IMR-90 (cell line): Measurements from ENCODE around the gene GKN2. TPM values are rescaled to one million over a fixed set of nuclear protein-coding genes. Genes with fewer than 3 reads are reported as not detected.

Source experiments
- ATAC-seq: fragments of 200-7000 bp; cut with Tn5 transposase; 2 replicates; pipeline ENCODE4 v1.9.1; 2020; ENCODE audit warnings: low read depth, mild to moderate bottlenecking, moderate library complexity
- BruUV-seq: library from RNA; stranded (reverse); fragments of 400-500 nt; replicated peaks from 2 replicates; lab custom pipeline; 2021; lab: Mats Ljungman, UMichigan
- CTCF ChIA-PET: fragments of 300-600 bp; formaldehyde crosslinking; extraction: SDS; loops from one replicate; lab custom pipeline; 2021; ENCODE audit warnings: antibody characterized with exemption; lab: Yijun Ruan, JAX
- POLR2A ChIA-PET: fragments of 300-600 bp; sonication (Branson Sonifier 250); formaldehyde crosslinking; loops from one replicate; lab custom pipeline; 2022; ENCODE audit warnings: antibody characterized with exemption; ENCODE audit not compliant: unreplicated experiment; lab: Charles Lee
- DNase-seq: peaks from one replicate; pipeline ENCODE4 v3.0.0; 2013
- H2AFZ ChIP-seq: replicated peaks from 2 replicates; pipeline ENCODE3; 2013; ENCODE audit warnings: low read length, mild to moderate bottlenecking; ENCODE audit not compliant: poor library complexity
- H2AK5ac ChIP-seq: 2 replicates; pipeline ENCODE4 v1.6.1; 2013; ENCODE audit warnings: low read depth, low read length, inconsistent platforms
- H2AK9ac ChIP-seq: replicated peaks from 2 replicates; pipeline ENCODE3; 2013; ENCODE audit warnings: mild to moderate bottlenecking, low read depth, low read length, moderate library complexity; ENCODE audit not compliant: poor library complexity
- H2BK120ac ChIP-seq: 2 replicates; pipeline ENCODE4 v1.6.1; 2013; ENCODE audit warnings: low read depth, low read length, inconsistent platforms
- H2BK15ac ChIP-seq: 3 replicates; pipeline ENCODE4 v1.6.1; 2013; ENCODE audit warnings: low read depth, low read length, inconsistent platforms
- H2BK20ac ChIP-seq: 2 replicates; pipeline ENCODE4 v1.6.1; 2013; ENCODE audit warnings: low read depth, mild to moderate bottlenecking, inconsistent platforms, low read length, moderate library complexity
- H2BK5ac ChIP-seq: 2 replicates; pipeline ENCODE4 v1.6.1; 2013; ENCODE audit warnings: mild to moderate bottlenecking, low read depth, low read length, inconsistent platforms; ENCODE audit not compliant: poor library complexity, severe bottlenecking
- H3K14ac ChIP-seq: replicated peaks from 2 replicates; pipeline ENCODE4 v1.6.1; 2013; ENCODE audit warnings: low read depth, low read length, inconsistent platforms
- H3K18ac ChIP-seq: 2 replicates; pipeline ENCODE4 v1.6.1; 2013; ENCODE audit warnings: low read depth, low read length, control low read depth
- H3K23ac ChIP-seq: 2 replicates; pipeline ENCODE4 v1.6.1; 2013; ENCODE audit warnings: low read depth, low read length, inconsistent platforms
- H3K27ac ChIP-seq: 2 replicates; pipeline ENCODE4 v1.5.1; 2013; ENCODE audit warnings: mild to moderate bottlenecking, control low read depth, low read length; ENCODE audit not compliant: insufficient read depth
- H3K27me3 ChIP-seq: 2 replicates; pipeline ENCODE4 v1.6.1; 2013; ENCODE audit warnings: low read length; ENCODE audit not compliant: control insufficient read depth, insufficient read depth
- H3K36me3 ChIP-seq: 2 replicates; pipeline ENCODE4 v1.6.1; 2013; ENCODE audit warnings: low read length, mixed read lengths; ENCODE audit not compliant: control insufficient read depth, insufficient read depth
- H3K4ac ChIP-seq: 2 replicates; pipeline ENCODE4 v1.6.1; 2013; ENCODE audit warnings: low read depth, low read length, inconsistent platforms
- H3K4me1 ChIP-seq: 2 replicates; pipeline ENCODE4 v1.6.1; 2013; ENCODE audit warnings: low read length, mixed read lengths; ENCODE audit not compliant: control insufficient read depth, insufficient read depth
- H3K4me2 ChIP-seq: 2 replicates; pipeline ENCODE4 v1.6.1; 2013; ENCODE audit warnings: low read depth, mild to moderate bottlenecking, control low read depth, low read length, moderate library complexity
- H3K4me3 ChIP-seq: 2 replicates; pipeline ENCODE4 v1.5.1; 2013; ENCODE audit warnings: low read depth, mild to moderate bottlenecking, control low read depth, low read length, moderate library complexity; ENCODE audit not compliant: insufficient read depth
- H3K56ac ChIP-seq: 2 replicates; pipeline ENCODE4 v1.6.1; 2013; ENCODE audit warnings: low read length, inconsistent platforms; ENCODE audit not compliant: insufficient read depth; ENCODE audit errors: extremely low read depth
- H3K79me1 ChIP-seq, 2 experiments: 2 replicates each; pipeline ENCODE4 v1.6.1; 2013; ENCODE audit warnings: low read length in 2 of 2, inconsistent platforms in 1 of 2, low read depth in 1 of 2
- H3K9ac ChIP-seq: 2 replicates; pipeline ENCODE4 v1.6.1; 2013; ENCODE audit warnings: low read depth, low read length, control low read depth
- H3K9me1 ChIP-seq: 2 replicates; pipeline ENCODE4 v1.6.1; 2013; ENCODE audit warnings: low read length, inconsistent platforms; ENCODE audit not compliant: insufficient read depth
- H3K9me3 ChIP-seq: 2 replicates; pipeline ENCODE4 v1.6.1; 2013; ENCODE audit warnings: low read length; ENCODE audit not compliant: control insufficient read depth, insufficient read depth
- H4K20me1 ChIP-seq: 2 replicates; pipeline ENCODE4 v1.6.1; 2013; ENCODE audit warnings: low read length, inconsistent platforms; ENCODE audit not compliant: insufficient read depth
- H4K5ac ChIP-seq: 2 replicates; pipeline ENCODE4 v1.6.1; 2013; ENCODE audit warnings: mild to moderate bottlenecking, low read depth, low read length, control low read depth
- H4K8ac ChIP-seq, 2 experiments: 2 replicates each; pipeline ENCODE4 v1.6.1; 2013; ENCODE audit warnings: low read depth in 2 of 2, low read length in 2 of 2, control low read depth in 1 of 2, inconsistent platforms in 1 of 2
- H4K91ac ChIP-seq: 2 replicates; pipeline ENCODE4 v1.6.1; 2013; ENCODE audit warnings: low read depth, low read length, inconsistent platforms; ENCODE audit not compliant: insufficient read depth
- FOS ChIP-seq: fragments of 150-350 bp; IDR thresholded peaks from 2 replicates; pipeline ENCODE4 v1.6.1; 2016; ENCODE audit warnings: low read depth, low read length
- NFE2L2 ChIP-seq: fragments of 150-350 bp; IDR thresholded peaks from 2 replicates; pipeline ENCODE4 v1.6.1; 2016; ENCODE audit warnings: low read depth, mild to moderate bottlenecking, low read length
- dilution Hi-C: fragments of 300-500 bp; cut with HindIII; formaldehyde crosslinking; loops from one replicate; pipeline ENCODE4 v1.14.3; 2018; ENCODE audit warnings: low sequenced_read_pairs; ENCODE audit not compliant: unreplicated experiment
- in situ Hi-C: fragments of 300-500 bp; cut with MboI; formaldehyde crosslinking; loops from 3 replicates; pipeline ENCODE4 v1.14.3; 2019; ENCODE audit warnings: low sequenced_read_pairs, inconsistent platforms, mixed read lengths
- intact Hi-C: fragments of 100-400 bp; cut with micrococcal nuclease; formaldehyde crosslinking; loops from 2 replicates; pipeline ENCODE4 v1.10.0; 2022
- polyA plus RNA-seq, 3 experiments: library from polyadenylated mRNA; depleted of rRNA; stranded (reverse); fragments of >200 nt; gene quantifications; 2 replicates each; pipeline ENCODE4 v1.2.3, GENCODE V29; 2012; ENCODE audit warnings: low replicate concordance in 1 of 3
- total RNA-seq: library from RNA; depleted of rRNA; stranded (reverse); fragments of >200 nt; gene quantifications from 2 replicates; pipeline ENCODE4 v1.2.3, GENCODE V29; 2012

Gene GKN2
- total and polyA plus RNA-seq, 2 of the 4 experiments (the other 2 are of a cell fraction) = not detected

- Histone ChIP-seq H3K27me3 (no peaks in the 10 kb centered on the region), H3K18ac (no peak overlapping the region), H3K4me1 (peaks cover 5% of the 10 kb centered on the region), H3K4ac (no peak overlapping the region), H4K8ac (no peak overlapping the region; a peak in 1 of 4 replicates), H4K91ac (no peak overlapping the region), H3K4me3 (no peak overlapping the region), H2BK20ac (no peak overlapping the region), H3K14ac (no peak overlapping the region), H3K4me2 (no peak overlapping the region), H2BK15ac (no peak overlapping the region), H4K5ac (no peak overlapping the region), H3K27ac (no peak overlapping the region), H2BK5ac (no peak overlapping the region), H2AK9ac (no peak overlapping the region), H3K9me1 (no peaks in the 10 kb centered on the region), H3K9me3 (0 out of 2 replicates have a peak, but pooled peaks cover 2% of the 10 kb centered on the region), H2BK120ac (no peak overlapping the region), H3K36me3 (no peaks in the 10 kb centered on the region), H3K79me1 (no peaks in the 10 kb centered on the region), H2AFZ (no peak overlapping the region), H4K20me1 (no peaks in the 10 kb centered on the region), H3K9ac (no peak overlapping the region), H3K23ac (no peak overlapping the region), H3K56ac (no peak overlapping the region), H2AK5ac (no peak overlapping the region)
- BruUV-seq = no TSS peak
- TF ChIP-seq FOS (0 out of 2 replicates have a peak, but pooled peaks have one; percentile 8), NFE2L2 (no peak)
- intact Hi-C loops (loop anchor here (1.0 kb wide), 2 partner anchors 70 to 364 kb away; partner anchors contain the start of gene ANTXR1), in situ Hi-C loops (no loop called here), dilution Hi-C loops (no loop called here)
- DNase-seq = no peak
- POLR2A ChIA-PET = no interaction called here
- no peak for ATAC-seq
- CTCF ChIA-PET = interaction anchor here (0.7 to 1.9 kb wide), 5 partner anchors 8 to 415 kb away, joined by 3 to 9 read pairs (median 3); partner anchors contain the start of gene GKN2
These were observed 9.9 kb downstream of the GKN2 start for GRCh38 chr2:68942827-68943226.
